K562 (cell line): ENCODE measurements around the gene ABCC6. TPM values are rescaled to one million over a fixed set of nuclear protein-coding genes. Genes with fewer than 3 reads are reported as not detected.
A peak's percentile ranks its signal among the peaks of the same experiment; 100 is the strongest.

Experiments
- ATAC-seq: fragments of 200-7000 bp; cut with Tn5 transposase; 3 replicates; pipeline ENCODE4 v1.9.1; 2020; ENCODE audit warnings: moderate library complexity
- BruUV-seq: library from RNA; stranded (reverse); fragments of 400-500 nt; replicated peaks from 2 replicates; lab custom pipeline; 2021; lab: Mats Ljungman, UMichigan
- CTCF ChIA-PET: fragments of 300-600 bp; formaldehyde crosslinking; extraction: SDS; loops from one replicate; lab custom pipeline; 2021; ENCODE audit warnings: low intra/inter-chr PET ratio; lab: Yijun Ruan, JAX
- POLR2A ChIA-PET: fragments of 300-600, 350-650 bp; sonication (Branson Sonifier 250); formaldehyde crosslinking; extraction: SDS; loops from one replicate; lab custom pipeline; 2021; ENCODE audit warnings: antibody characterized with exemption, inconsistent platforms; lab: Yijun Ruan, JAX
- DNase-seq, 4 experiments: peaks; one replicate each; pipeline versions ENCODE4 v3.0.0 to v3.0.0-alpha.2; 2011 to 2018; ENCODE audit warnings: low spot score in 3 of 4, mixed read lengths in 3 of 4; ENCODE audit errors: extremely low read depth in 1 of 4
- FAIRE-seq: peaks from 2 replicates; lab custom pipeline; 2011; peaks lifted over from hg19 to GRCh38; lab: Jason Lieb, UNC
- H2AFZ ChIP-seq: 2 replicates; pipeline ENCODE4 v1.6.0; 2011; ENCODE audit warnings: low read depth, low read length, control low read depth, inconsistent platforms
- H3K27ac ChIP-seq: fragments of 200-600 bp; 3 replicates; pipeline ENCODE4 v1.8.0; 2011; ENCODE audit warnings: low read depth, mild to moderate bottlenecking, control low read depth, inconsistent platforms, low read length, moderate library complexity, mixed read lengths; ENCODE audit errors: extremely low read depth
- H3K27me3 ChIP-seq, 2 experiments: fragments of 300-600 bp in 1 of 2; 2 replicates in 1 of 2; 3 replicates in 1 of 2; pipeline versions ENCODE4 v1.6.0 to v1.8.0; 2011; ENCODE audit warnings: inconsistent platforms in 2 of 2, low read length in 2 of 2, mild to moderate bottlenecking in 1 of 2, mixed read lengths in 1 of 2, moderate library complexity in 1 of 2; ENCODE audit not compliant: control insufficient read depth in 2 of 2, insufficient read depth in 2 of 2
- H3K36me3 ChIP-seq: fragments of 300-600 bp; 3 replicates; pipeline ENCODE4 v1.8.0; 2011; ENCODE audit warnings: mild to moderate bottlenecking, low read length, inconsistent platforms; ENCODE audit not compliant: control insufficient read depth, insufficient read depth
- H3K4me1 ChIP-seq, 2 experiments: fragments of 200-600 bp in 1 of 2; replicated peaks in 1 of 2; 2 replicates in 1 of 2; 3 replicates in 1 of 2; pipeline versions ENCODE4 v1.5.1 to v1.8.0; 2011; ENCODE audit warnings: inconsistent platforms in 2 of 2, low read length in 2 of 2, mild to moderate bottlenecking in 1 of 2, mixed read lengths in 1 of 2, moderate library complexity in 1 of 2; ENCODE audit not compliant: control insufficient read depth in 2 of 2, insufficient read depth in 2 of 2
- H3K4me2 ChIP-seq: 2 replicates; pipeline ENCODE4 v1.6.1; 2011; ENCODE audit warnings: low read length, control low read depth, inconsistent platforms, mixed read lengths; ENCODE audit not compliant: insufficient read depth
- H3K4me3 ChIP-seq: fragments of 200-600 bp; sonication (generic), shearing (Covaris generic); 2 replicates; pipeline ENCODE4 v1.5.1; 2016; ENCODE audit warnings: control low read depth, inconsistent platforms
- H3K79me2 ChIP-seq: fragments of 200-600 bp; 3 replicates; pipeline ENCODE4 v1.8.0; 2011; ENCODE audit warnings: low read length, inconsistent platforms; ENCODE audit not compliant: control insufficient read depth, insufficient read depth
- H3K9ac ChIP-seq, 2 experiments: 2 replicates each; pipeline versions ENCODE4 v1.6.0 to v1.6.1; 2011; ENCODE audit warnings: low read depth in 2 of 2, low read length in 2 of 2, control low read depth in 1 of 2, inconsistent platforms in 1 of 2, mild to moderate bottlenecking in 1 of 2, mixed read lengths in 1 of 2; ENCODE audit not compliant: insufficient read depth in 1 of 2
- H3K9me1 ChIP-seq: one replicate; pipeline ENCODE4 v1.6.0; 2011; ENCODE audit warnings: inconsistent platforms, mild to moderate bottlenecking, low read length, moderate library complexity; ENCODE audit not compliant: control insufficient read depth, insufficient read depth
- H3K9me3 ChIP-seq: replicated peaks from 2 replicates; pipeline ENCODE4 v1.5.1; 2011; ENCODE audit warnings: low read depth, low read length, inconsistent platforms; ENCODE audit not compliant: control insufficient read depth, insufficient read depth
- H4K20me1 ChIP-seq: replicated peaks from 2 replicates; pipeline ENCODE4 v1.6.1; 2011; ENCODE audit warnings: low read length, inconsistent platforms, mixed read lengths; ENCODE audit not compliant: control insufficient read depth, insufficient read depth
- CBFA2T3 ChIP-seq: fragments of 450-650 bp; IDR thresholded peaks from 2 replicates; pipeline ENCODE4 v1.6.1; 2017
- CHD4 ChIP-seq: fragments of 200-600 bp; sonication (generic); IDR thresholded peaks from 3 replicates; pipeline ENCODE4 v1.6.1; 2012; ENCODE audit warnings: low read depth, mild to moderate bottlenecking, mixed read lengths, low read length, inconsistent platforms; ENCODE audit not compliant: insufficient read depth, insufficient replicate concordance, poor library complexity, severe bottlenecking
- FOXM1 ChIP-seq, 2 experiments: fragments of 450-650 bp in 1 of 2; sonication (generic) in 1 of 2; formaldehyde crosslinking in 1 of 2; IDR thresholded peaks; 2 replicates each; pipeline versions ENCODE4 v1.6.1 to v1.9.0; 2017 to 2022; ENCODE audit warnings: low read depth in 2 of 2, mild to moderate bottlenecking in 2 of 2, missing genetic modification reagents in 1 of 2, moderate library complexity in 1 of 2
- FOXP4 ChIP-seq: sonication (generic); formaldehyde crosslinking; IDR thresholded peaks from 2 replicates; pipeline ENCODE4 v1.8.0; 2022; ENCODE audit warnings: mild to moderate bottlenecking, missing genetic modification reagents, borderline replicate concordance
- HMG20B ChIP-seq: fragments of 250-450 bp; sonication (Bioruptor Pico); IDR thresholded peaks from 2 replicates; pipeline ENCODE4 v1.5.0; 2021; ENCODE audit warnings: mild to moderate bottlenecking
- MNT ChIP-seq, 2 experiments: fragments of 450-650 bp; conservative IDR thresholded peaks; 2 replicates each; pipeline ENCODE4 v1.6.1; 2017; ENCODE audit warnings: mild to moderate bottlenecking in 2 of 2, moderate library complexity in 2 of 2
- RBM34 ChIP-seq: fragments of 200-400 bp; formaldehyde crosslinking; IDR thresholded peaks from 2 replicates; pipeline ENCODE4 v1.6.1; 2018; ENCODE audit warnings: low read length, borderline replicate concordance; ENCODE audit not compliant: insufficient read depth
- SP1 ChIP-seq: sonication (generic); formaldehyde crosslinking; IDR thresholded peaks from 2 replicates; pipeline ENCODE4 v1.8.1; 2022; ENCODE audit warnings: mild to moderate bottlenecking, missing genetic modification reagents
- ZBED1 ChIP-seq: IDR thresholded peaks from 2 replicates; pipeline ENCODE4 v1.6.1; 2014
- ZFP1 ChIP-seq: fragments of 450-650 bp; formaldehyde crosslinking; IDR thresholded peaks from 2 replicates; pipeline ENCODE4 v1.4.0; 2020; ENCODE audit warnings: mild to moderate bottlenecking, mixed read lengths
- ZFPM2 ChIP-seq: fragments of 250-450 bp; sonication (Bioruptor Pico); IDR thresholded peaks from 2 replicates; pipeline ENCODE4 v1.5.1; 2022; ENCODE audit warnings: mild to moderate bottlenecking
- ZKSCAN3 ChIP-seq: fragments of 250-450 bp; sonication (Bioruptor Pico); IDR thresholded peaks from 2 replicates; pipeline ENCODE4 v1.4.0; 2020
- ZNF174 ChIP-seq: fragments of 250-450 bp; sonication (Bioruptor Pico); IDR thresholded peaks from 2 replicates; pipeline ENCODE4 v1.4.0; 2020; ENCODE audit warnings: mild to moderate bottlenecking
- WGBS: fragments of 100-300 bp; shearing (Covaris generic); methylation state at CpG from one replicate; pipeline ENCODE4 v1.1.6; 2016; ENCODE audit warnings: low coverage, mixed read lengths; ENCODE audit not compliant: insufficient coverage; ENCODE audit errors: missing lambda C conversion rate; 5-methylcytosine and 5-hydroxymethylcytosine counted together
- in situ Hi-C: fragments of 300-500 bp; cut with MboI; formaldehyde crosslinking; loops from 4 replicates; pipeline ENCODE4 v1.15.0; 2018; ENCODE audit warnings: inconsistent platforms, mixed read lengths
- intact Hi-C: fragments of 100-400 bp; cut with micrococcal nuclease; formaldehyde crosslinking; loops from 2 replicates; pipeline ENCODE4 v1.14.2; 2022
- polyA plus RNA-seq, 8 experiments: library from polyadenylated mRNA; depleted of rRNA in 4 of 8; stranded (reverse) in 5 of 8; unstranded in 3 of 8; fragments of >200 nt; fragmentation: Nextera tagmentation in 2 of 8; fragmentation: Illumina TruSeq in 1 of 8; extraction: Ambion mirVana in 2 of 8; extraction: Trizol in 1 of 8; gene quantifications; 2 replicates each; pipeline versions ENCODE4 v1.2.1 to v1.2.3, GENCODE V29; 2011 to 2014; ENCODE audit warnings: inconsistent platforms in 1 of 8, missing spikeins in 1 of 8
- total RNA-seq, 7 experiments: library from RNA; depleted of rRNA in 6 of 7; stranded (reverse); fragments of >200 nt in 6 of 7; fragmentation: Illumina TruSeq in 2 of 7; extraction: Trizol in 2 of 7; gene quantifications; 2 replicates each; pipeline versions ENCODE4 v1.2.1 to v1.2.3, GENCODE V29; 2011 to 2021; ENCODE audit warnings: low replicate concordance in 1 of 7

The ABCC6 gene
- total and polyA plus RNA-seq, 9 of the 15 experiments (the other 6 are each of a cell fraction or from before 2014, with no cell fraction given) = 0.03 to 0.46 (median 0.07) TPM; not detected in 4

GRCh38 chr16:16184594-16184993, 38.7 kb downstream of the ABCC6 start:
- peaks cover 0 to 25% of the 10 kb centered on the region in 2 experiments; a peak in 3 of 5 replicates for H3K27me3 ChIP-seq
- no peak for TF ChIP-seq RBM34
- no peak for TF ChIP-seq FOXM1 (IDR thresholded peaks at IDR 0.05; ENCODE audit: low read depth)
- no peak for TF ChIP-seq FOXM1 (CRISPR knock-in tag; IDR thresholded peaks at IDR 0.05; ENCODE audit: low read depth)
- TF ChIP-seq CHD4 = no peak
- TF ChIP-seq ZFP1 = no peak
- TF ChIP-seq SP1 = no peak
- TF ChIP-seq ZBED1 = no peak
- no peak for TF ChIP-seq HMG20B (CRISPR knock-in tag)
- TF ChIP-seq ZNF174 = no peak
- TF ChIP-seq MNT (conservative IDR thresholded peaks at IDR 0.05) = no peak
- TF ChIP-seq ZFPM2 (CRISPR knock-in tag) = no peak
- no peak for TF ChIP-seq ZKSCAN3 (CRISPR knock-in tag)
- no peak for TF ChIP-seq FOXP4
- no peak for TF ChIP-seq CBFA2T3
- no peak for FAIRE-seq
- H2AFZ ChIP-seq = no peak overlapping the region
- no TSS peak for BruUV-seq
- intact Hi-C loops = loop anchor here (5.0 kb wide), 1 partner anchor 47 kb away; no protein-coding TSS in a partner anchor
- in situ Hi-C loops = no loop called here
- H3K36me3 ChIP-seq = no peaks in the 10 kb centered on the region
- H3K27ac ChIP-seq = no peak overlapping the region
- CTCF ChIA-PET = no interaction called here
- no peak for DNase-seq
- H4K20me1 ChIP-seq = 0 out of 2 replicates have a peak, but pooled peaks cover 4% of the 10 kb centered on the region
- no peaks in the 10 kb centered on the region for H3K79me2 ChIP-seq
- ATAC-seq = no peak
- WGBS = 17% methylated on average over 5 of the region's 5 CpGs
- no peak overlapping the region for H3K4me3 ChIP-seq
- POLR2A ChIA-PET = no interaction called here
- no peaks in the 10 kb centered on the region for H3K9me1 ChIP-seq
- H3K9me3 ChIP-seq = no peaks in the 10 kb centered on the region
- peaks cover 4 to 17% of the 10 kb centered on the region in 2 experiments; a peak in 3 of 5 replicates for H3K4me1 ChIP-seq
- 0 out of 4 replicates have a peak overlapping the region, but pooled peaks of 1 of the 2 experiments have one; percentile 28 for H3K9ac ChIP-seq
- H3K4me2 ChIP-seq = no peak overlapping the region
